ENCODE results near the gene PPP2R3B. TPM values are rescaled to one million over a fixed set of nuclear protein-coding genes. Genes with fewer than 3 reads are reported as not detected.

The PPP2R3B gene
- total RNA-seq, 4 donors from 2014 or later: 4.0 to 65.2 (median 13.1) TPM

- no peak overlapping the region for H3K27ac ChIP-seq
- no peak for DNase-seq
- peaks cover 0 to 9% (median 0%) of the 10 kb centered on the region in 3 donors for H3K36me3 ChIP-seq
- no peak overlapping the region for H3K4me3 ChIP-seq
- no peaks in the 10 kb centered on the region for H3K9me3 ChIP-seq
- no peaks in the 10 kb centered on the region for H3K4me1 ChIP-seq
- TF ChIP-seq POLR2A (IDR thresholded peaks at IDR 0.05): no peak
- no peak for TF ChIP-seq CTCF (IDR thresholded peaks at IDR 0.05)
- no peaks in the 10 kb centered on the region for H3K27me3 ChIP-seq
These were observed 36.0 kb downstream of the PPP2R3B start for GRCh38 chrX:350534-351323.

- Histone ChIP-seq H3K4me1 (no peaks in the 10 kb centered on the region), H3K9me3 (no peaks in the 10 kb centered on the region), H3K27me3 (no peaks in the 10 kb centered on the region), H3K27ac (no peak overlapping the region), H3K36me3 (peaks cover 0 to 12% (median 0%) of the 10 kb centered on the region in 3 donors), H3K4me3 (no peak overlapping the region)
- TF ChIP-seq CTCF (IDR thresholded peaks at IDR 0.05): no peak
- no peak for TF ChIP-seq POLR2A (IDR thresholded peaks at IDR 0.05)
- no peak for DNase-seq
These were observed 36.6 kb downstream of the PPP2R3B start for GRCh38 chrX:350148-350533.

- Histone ChIP-seq H3K27ac (no peak overlapping the region), H3K4me1 (no peaks in the 10 kb centered on the region), H3K27me3 (no peaks in the 10 kb centered on the region), H3K9me3 (no peaks in the 10 kb centered on the region), H3K36me3 (peaks cover 0 to 16% (median 0%) of the 10 kb centered on the region in 3 donors), H3K4me3 (no peak overlapping the region)
- DNase-seq: no peak
- no peak for TF ChIP-seq CTCF (IDR thresholded peaks at IDR 0.05)
- no peak for TF ChIP-seq POLR2A (IDR thresholded peaks at IDR 0.05)
These were observed 37.0 kb downstream of the PPP2R3B start for GRCh38 chrX:349702-350101.

- DNase-seq: no peak
- TF ChIP-seq POLR2A (IDR thresholded peaks at IDR 0.05) (no peak), CTCF (IDR thresholded peaks at IDR 0.05) (no peak)
- Histone ChIP-seq H3K9me3 (no peaks in the 10 kb centered on the region), H3K27me3 (no peaks in the 10 kb centered on the region), H3K36me3 (peaks cover 0 to 16% (median 0%) of the 10 kb centered on the region in 3 donors), H3K4me3 (no peak overlapping the region), H3K27ac (no peak overlapping the region), H3K4me1 (no peaks in the 10 kb centered on the region)
These were observed 37.5 kb downstream of the PPP2R3B start for GRCh38 chrX:349196-349595.

GRCh38 chrX:348461-349117 lies 38.1 kb downstream of the PPP2R3B start:
- H3K9me3 ChIP-seq: no peaks in the 10 kb centered on the region

More at GRCh38 chrX:348461-349117, 38.1 kb downstream of the PPP2R3B start:
- Histone ChIP-seq H3K4me1 (no peaks in the 10 kb centered on the region), H3K27me3 (no peaks in the 10 kb centered on the region), H3K4me3 (no peak overlapping the region), H3K36me3 (peaks cover 0 to 16% (median 0%) of the 10 kb centered on the region in 3 donors), H3K27ac (no peak overlapping the region)
- DNase-seq: no peak
- no peak for TF ChIP-seq CTCF (IDR thresholded peaks at IDR 0.05)
- no peak for TF ChIP-seq POLR2A (IDR thresholded peaks at IDR 0.05)

All from Peyer's patch (tissue), 4 donors.